Nephron (organoid): Measurements from ENCODE around the gene FRMD6.

Experiments
- H3K27ac Mint-ChIP-seq, 3 experiments: 2 replicates each; pipeline ENCODE4 v1.8.0; 2020; ENCODE audit warnings: mixed read lengths in 3 of 3, mild to moderate bottlenecking in 2 of 3, moderate library complexity in 1 of 3
- H3K27me3 Mint-ChIP-seq: 2 replicates; pipeline ENCODE4 v1.8.0; 2021; ENCODE audit warnings: low read depth, mild to moderate bottlenecking, moderate library complexity, mixed read lengths
- H3K36me3 Mint-ChIP-seq: 2 replicates; pipeline ENCODE4 v1.8.0; 2020; ENCODE audit warnings: low read depth, mixed read lengths
- H3K4me1 Mint-ChIP-seq: 2 replicates; pipeline ENCODE4 v1.8.0; 2020; ENCODE audit warnings: mixed read lengths
- H3K4me3 Mint-ChIP-seq, 3 experiments: 2 replicates each; pipeline ENCODE4 v1.8.0; 2020; ENCODE audit warnings: mild to moderate bottlenecking in 3 of 3, mixed read lengths in 3 of 3, moderate library complexity in 2 of 3
- H3K9me3 Mint-ChIP-seq: 2 replicates; pipeline ENCODE4 v1.8.0; 2020; ENCODE audit warnings: mixed read lengths
- CTCF ChIP-seq, 3 experiments: fragments of 200-600 bp; sonication (generic); IDR thresholded peaks; one replicate each; pipeline ENCODE4 v1.5.0; 2021; ENCODE audit warnings: antibody characterized with exemption in 3 of 3; ENCODE audit not compliant: unreplicated experiment in 3 of 3

The FRMD6 gene

GRCh38 chr14:51723990-51724389 is 72.3 kb downstream of the FRMD6 start:
- H3K36me3 Mint-ChIP-seq: peaks cover 80% of the 10 kb centered on the region
- TF ChIP-seq CTCF (IDR thresholded peaks at IDR 0.05; ENCODE audit: unreplicated experiment in 3 of 3): no peak

GRCh38 chr14:51724650-51725049 is 72.9 kb downstream of the FRMD6 start:
- Mint-ChIP-seq H3K27me3 (no peaks in the 10 kb centered on the region), H3K9me3 (no peaks in the 10 kb centered on the region), H3K4me1 (peaks cover 5% of the 10 kb centered on the region), H3K36me3 (peaks cover 77% of the 10 kb centered on the region), H3K27ac (no peak overlapping the region), H3K4me3 (no peak overlapping the region)
- no peak for TF ChIP-seq CTCF (IDR thresholded peaks at IDR 0.05; ENCODE audit: unreplicated experiment in 3 of 3)

More at GRCh38 chr14:51723990-51724389, 72.3 kb downstream of the FRMD6 start:
- Mint-ChIP-seq H3K27ac (no peak overlapping the region), H3K27me3 (no peaks in the 10 kb centered on the region), H3K9me3 (no peaks in the 10 kb centered on the region), H3K4me1 (peaks cover 5% of the 10 kb centered on the region), H3K4me3 (no peak overlapping the region)

GRCh38 chr14:51725061-51725460 is 73.4 kb downstream of the FRMD6 start:
- no peaks in the 10 kb centered on the region for H3K9me3 Mint-ChIP-seq
- H3K4me3 Mint-ChIP-seq: no peak overlapping the region
- peaks cover 5% of the 10 kb centered on the region for H3K4me1 Mint-ChIP-seq
- H3K27me3 Mint-ChIP-seq: no peaks in the 10 kb centered on the region
- H3K36me3 Mint-ChIP-seq: peaks cover 73% of the 10 kb centered on the region
- H3K27ac Mint-ChIP-seq: no peak overlapping the region
- no peak for TF ChIP-seq CTCF (IDR thresholded peaks at IDR 0.05; ENCODE audit: unreplicated experiment in 3 of 3)

- peaks cover 60% of the 10 kb centered on the region for H3K36me3 Mint-ChIP-seq
- H3K9me3 Mint-ChIP-seq: no peaks in the 10 kb centered on the region
- H3K4me3 Mint-ChIP-seq: no peak overlapping the region
- peaks cover 5% of the 10 kb centered on the region for H3K4me1 Mint-ChIP-seq
- TF ChIP-seq CTCF (IDR thresholded peaks at IDR 0.05; ENCODE audit: unreplicated experiment in 3 of 3): no peak
- H3K27me3 Mint-ChIP-seq: no peaks in the 10 kb centered on the region
- no peak overlapping the region for H3K27ac Mint-ChIP-seq
Measured at GRCh38 chr14:51726166-51726899, 74.6 kb downstream of the FRMD6 start.

DNA sequence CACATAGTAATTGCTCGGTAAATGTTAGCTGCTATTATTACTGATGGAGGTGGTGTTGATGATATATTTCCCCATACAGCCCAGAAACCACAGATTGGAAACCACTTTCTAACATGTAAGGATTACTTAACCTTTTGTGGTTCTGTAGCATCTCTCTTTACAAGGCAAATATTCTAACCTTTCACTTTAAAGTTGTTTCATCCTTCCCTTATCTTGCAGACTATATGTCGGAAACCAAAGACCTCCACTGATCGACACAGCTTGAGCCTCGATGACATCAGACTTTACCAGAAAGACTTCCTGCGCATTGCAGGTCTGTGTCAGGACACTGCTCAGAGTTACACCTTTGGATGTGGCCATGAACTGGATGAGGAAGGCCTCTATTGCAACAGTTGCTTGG is 75.8 kb downstream of the FRMD6 start:
- Mint-ChIP-seq H3K36me3 (peaks cover 53% of the 10 kb centered on the region), H3K27ac (no peak overlapping the region), H3K4me3 (no peak overlapping the region), H3K4me1 (peaks cover 5% of the 10 kb centered on the region), H3K27me3 (no peaks in the 10 kb centered on the region), H3K9me3 (no peaks in the 10 kb centered on the region)
- no peak for TF ChIP-seq CTCF (IDR thresholded peaks at IDR 0.05; ENCODE audit: unreplicated experiment in 3 of 3)

- H3K9me3 Mint-ChIP-seq: no peaks in the 10 kb centered on the region
- no peak for TF ChIP-seq CTCF (IDR thresholded peaks at IDR 0.05; ENCODE audit: unreplicated experiment in 3 of 3)
- H3K4me3 Mint-ChIP-seq: no peak overlapping the region
- peaks cover 35% of the 10 kb centered on the region for H3K36me3 Mint-ChIP-seq
- no peaks in the 10 kb centered on the region for H3K27me3 Mint-ChIP-seq
- peaks cover 5% of the 10 kb centered on the region for H3K4me1 Mint-ChIP-seq
- no peak overlapping the region for H3K27ac Mint-ChIP-seq
Measured at GRCh38 chr14:51730098-51730497, 78.4 kb downstream of the FRMD6 start.
